Activated CD4-positive, alpha-beta T cell treated with anti-CD3 and anti-CD28 coated beads for 36 hours (primary cell): ENCODE measurements around the gene PPEF2. TPM values are rescaled to one million over a fixed set of nuclear protein-coding genes. Genes with fewer than 3 reads are reported as not detected.
A peak's percentile ranks its signal among the peaks of the same experiment; 100 is the strongest.
"Not testable (repeated sequence)": the region's sequence is repeated elsewhere in the genome, so short reads cannot be mapped to it uniquely, and the experiment has no call there.

Experiments used
- ATAC-seq: fragments of 200-7000 bp; cut with Tn5 transposase; one replicate; pipeline ENCODE4 v1.10.0; 2021; ENCODE audit warnings: mild to moderate bottlenecking, moderate library complexity
- CTCF ChIA-PET: fragments of 350-600 bp; sonication (Branson Sonifier 250); formaldehyde crosslinking; loops from one replicate; lab custom pipeline; 2021; ENCODE audit warnings: antibody characterized with exemption; lab: Charles Lee
- POLR2A ChIA-PET: fragments of 350-600 bp; sonication (Branson Sonifier 250); formaldehyde crosslinking; loops from one replicate; lab custom pipeline; 2021; ENCODE audit warnings: antibody characterized with exemption, inconsistent platforms; lab: Charles Lee
- DNase-seq: peaks from one replicate; pipeline ENCODE4 v3.0.0-alpha.2; 2020
- H3K27ac Mint-ChIP-seq: one replicate; pipeline ENCODE4 v1.8.0; 2021; ENCODE audit warnings: mixed read lengths
- H3K27me3 Mint-ChIP-seq: one replicate; pipeline ENCODE4 v1.8.0; 2021; ENCODE audit warnings: mixed read lengths
- H3K36me3 Mint-ChIP-seq: one replicate; pipeline ENCODE4 v1.8.0; 2021; ENCODE audit warnings: low read depth, mixed read lengths
- H3K4me1 Mint-ChIP-seq: one replicate; pipeline ENCODE4 v1.8.0; 2021; ENCODE audit warnings: mixed read lengths
- H3K4me3 Mint-ChIP-seq: one replicate; pipeline ENCODE4 v1.8.0; 2021; ENCODE audit warnings: mild to moderate bottlenecking, moderate library complexity, mixed read lengths
- H3K9me3 Mint-ChIP-seq: one replicate; pipeline ENCODE4 v1.8.0; 2021; ENCODE audit warnings: low read depth, mixed read lengths
- intact Hi-C, 2 experiments: fragments of 100-400 bp; cut with DNase I in 1 of 2; cut with micrococcal nuclease in 1 of 2; formaldehyde crosslinking; loops; one replicate each; pipeline versions ENCODE4 v1.14.2 to v1.15.1; 2022 to 2024; cut with DNase I, micrococcal nuclease
- total RNA-seq, 2 experiments: library from RNA; stranded (reverse); gene quantifications; one replicate each; pipeline ENCODE4 v1.2.3, GENCODE V29; 2021

PPEF2 gene, protein sequence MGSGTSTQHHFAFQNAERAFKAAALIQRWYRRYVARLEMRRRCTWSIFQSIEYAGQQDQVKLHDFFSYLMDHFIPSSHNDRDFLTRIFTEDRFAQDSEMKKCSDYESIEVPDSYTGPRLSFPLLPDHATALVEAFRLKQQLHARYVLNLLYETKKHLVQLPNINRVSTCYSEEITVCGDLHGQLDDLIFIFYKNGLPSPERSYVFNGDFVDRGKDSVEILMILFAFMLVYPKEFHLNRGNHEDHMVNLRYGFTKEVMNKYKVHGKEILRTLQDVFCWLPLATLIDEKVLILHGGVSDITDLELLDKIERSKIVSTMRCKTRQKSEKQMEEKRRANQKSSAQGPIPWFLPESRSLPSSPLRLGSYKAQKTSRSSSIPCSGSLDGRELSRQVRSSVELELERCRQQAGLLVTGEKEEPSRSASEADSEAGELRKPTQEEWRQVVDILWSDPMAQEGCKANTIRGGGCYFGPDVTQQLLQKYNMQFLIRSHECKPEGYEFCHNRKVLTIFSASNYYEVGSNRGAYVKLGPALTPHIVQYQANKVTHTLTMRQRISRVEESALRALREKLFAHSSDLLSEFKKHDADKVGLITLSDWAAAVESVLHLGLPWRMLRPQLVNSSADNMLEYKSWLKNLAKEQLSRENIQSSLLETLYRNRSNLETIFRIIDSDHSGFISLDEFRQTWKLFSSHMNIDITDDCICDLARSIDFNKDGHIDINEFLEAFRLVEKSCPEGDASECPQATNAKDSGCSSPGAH
- total RNA-seq = under 1 TPM; 0.09 to 0.14 TPM

DNA sequence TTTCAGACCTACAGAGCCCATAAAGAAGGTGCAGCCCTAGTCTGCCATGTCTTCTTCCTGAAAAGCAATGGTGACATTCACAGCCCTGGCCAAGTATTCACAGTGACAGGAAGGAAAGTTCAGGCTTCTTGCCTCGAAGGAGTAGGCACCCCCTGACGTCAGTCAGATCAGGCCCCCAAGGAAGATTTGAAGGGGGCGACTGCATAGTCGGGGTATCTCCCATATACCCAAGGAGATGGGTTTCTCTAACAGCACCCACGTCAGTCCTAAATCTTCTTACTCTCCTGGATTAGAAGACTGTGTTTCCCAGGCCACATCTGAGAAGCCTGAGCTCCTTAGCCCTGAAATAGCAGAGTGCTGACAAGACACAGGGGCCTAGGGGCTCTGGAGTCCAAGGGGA lies at the start of gene PPEF2:
PPEF2 (minus strand) TSS at position 101 of the 400 bp plus-strand sequence. CDS start 6,127 bp downstream, outside the sequence.
- intact Hi-C loops = no loop called here
- CTCF ChIA-PET = interaction anchor here (1.0 kb wide), 1 partner anchor 32 kb away, joined by 3 read pairs; no protein-coding TSS in a partner anchor
- H3K27ac Mint-ChIP-seq = no peak within 1 kb of the TSS
- ATAC-seq = no peak
- H3K36me3 Mint-ChIP-seq = no peaks in the 10 kb centered on the region
- DNase-seq = no peak
- peaks cover 3% of the 10 kb centered on the region for H3K27me3 Mint-ChIP-seq
- H3K4me1 Mint-ChIP-seq = no peaks in the 10 kb centered on the region
- H3K9me3 Mint-ChIP-seq = no peaks in the 10 kb centered on the region
- POLR2A ChIA-PET = no interaction called here
- no peak within 1 kb of the TSS for H3K4me3 Mint-ChIP-seq

DNA sequence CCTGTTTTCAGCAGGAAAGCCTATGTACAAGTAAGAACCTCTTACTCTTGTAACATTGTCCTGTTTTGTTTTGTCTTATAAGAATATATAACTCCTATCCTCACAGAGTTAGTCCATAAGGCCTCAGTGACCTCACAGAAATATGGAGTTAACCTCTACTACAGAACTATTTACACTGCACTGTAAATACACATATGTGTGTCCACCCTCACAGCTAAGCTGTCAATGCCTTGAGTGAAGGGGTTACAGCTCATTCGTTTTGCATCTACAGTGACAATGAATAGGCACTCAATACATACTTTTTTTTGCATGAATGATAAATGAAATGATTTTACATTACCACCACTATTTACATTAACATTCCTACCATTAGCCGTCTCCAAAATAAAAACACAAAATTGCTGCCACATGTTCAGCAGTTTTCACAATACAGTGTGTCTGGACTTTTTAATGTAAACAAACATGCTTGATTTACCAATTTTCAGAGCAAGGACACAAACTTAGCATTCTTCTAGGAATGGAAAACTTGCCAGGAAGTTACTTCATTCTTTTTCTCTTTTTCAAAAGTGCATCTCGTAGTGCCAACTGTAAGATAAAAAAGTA lies 48.1 kb upstream of the PPEF2 start:
- ATAC-seq (no peak), DNase-seq (no peak)
- no peaks in the 10 kb centered on the region for H3K9me3 Mint-ChIP-seq
- H3K4me1 Mint-ChIP-seq = no peaks in the 10 kb centered on the region
- intact Hi-C loops = no loop called here
- ChIA-PET POLR2A (no interaction called here), CTCF (interaction anchor here (2.6 kb wide), 1 partner anchor 10 kb away, joined by 10 read pairs; the partner anchor contains the start of gene NAAA)
- H3K27me3 Mint-ChIP-seq = no peaks in the 10 kb centered on the region
- no peak overlapping the region for H3K4me3 Mint-ChIP-seq
- H3K36me3 Mint-ChIP-seq = peaks cover 41% of the 10 kb centered on the region
- no peak overlapping the region for H3K27ac Mint-ChIP-seq

DNA sequence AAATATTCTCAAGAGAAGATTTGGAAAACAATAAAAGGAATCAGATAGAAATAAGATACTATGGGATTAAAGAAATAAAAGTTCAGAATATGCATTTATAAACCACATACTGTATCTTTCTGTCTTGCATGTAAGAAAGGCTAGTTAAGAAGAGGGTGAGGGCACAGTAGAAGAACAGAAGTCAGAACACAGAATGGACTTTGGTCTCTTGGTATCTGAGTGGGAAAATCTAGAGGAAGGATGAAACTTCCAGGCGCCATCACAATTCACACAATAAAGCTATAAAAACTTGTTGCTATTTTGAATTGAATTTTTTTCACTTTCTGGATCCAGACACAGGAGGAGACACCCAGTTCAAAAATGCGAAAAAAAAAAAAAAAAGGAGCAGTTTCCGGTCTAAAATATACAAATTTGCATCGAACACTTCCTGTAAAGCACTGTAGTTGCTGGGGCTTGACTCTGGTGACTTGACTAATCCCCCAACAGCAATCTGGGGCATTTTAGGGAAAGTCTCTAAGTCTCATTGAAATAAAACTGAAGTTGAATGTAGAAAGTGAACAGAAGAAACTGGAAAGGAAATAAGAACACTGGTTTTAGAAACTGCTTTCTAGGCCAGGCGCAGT lies 46.7 kb upstream of the PPEF2 start:
- CTCF ChIA-PET = no interaction called here

DNA sequence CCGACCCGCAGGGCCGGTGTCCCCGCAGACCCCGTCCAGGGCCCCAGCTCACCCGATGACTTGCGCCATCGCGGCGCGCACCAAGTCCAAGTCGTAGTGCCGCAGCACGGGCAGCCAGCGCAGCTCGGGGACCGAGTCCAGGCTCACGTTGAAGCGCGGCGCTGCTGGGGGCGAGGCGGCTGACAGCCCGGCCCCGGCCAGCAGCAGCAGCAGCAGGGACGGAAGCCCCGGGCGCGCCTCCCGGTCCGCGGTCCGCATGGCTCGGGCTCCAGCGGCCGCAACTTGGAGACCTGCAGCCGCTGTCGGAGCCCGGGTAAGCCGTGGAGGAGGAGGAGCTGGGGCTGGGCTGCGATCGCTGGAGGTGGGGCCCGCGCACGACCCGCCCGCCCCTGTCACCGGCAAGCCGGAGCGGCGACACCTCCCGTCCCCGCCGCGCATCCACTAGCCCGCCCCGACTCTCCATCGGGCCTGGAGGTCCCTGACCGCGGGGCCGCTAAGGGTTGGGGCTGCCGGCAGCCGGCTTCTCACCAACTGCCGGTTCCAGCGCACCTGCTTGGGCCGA lies 38.5 kb upstream of the PPEF2 start, which contains the start of gene NAAA:
NAAA (minus strand) TSS at position 322 of the 562 bp plus-strand sequence; CDS start at position 258, 64 bp downstream.
- ATAC-seq = peak; percentile 85
- H3K4me1 Mint-ChIP-seq = peaks cover 7% of the 10 kb centered on the region
- CTCF ChIA-PET = interaction anchor here (0.6 to 2.8 kb wide), 9 partner anchors 10 to 366 kb away, joined by 3 to 10 read pairs (median 3); partner anchors contain the start of gene STBD1
- intact Hi-C loops = loop anchor here in 1 of 2 experiments (1.0 to 2.0 kb wide), 6 partner anchors 50 to 1216 kb away; partner anchors contain the start of genes CCNG2, G3BP2, RCHY1 and SDAD1
- peak within 1 kb of the TSS; percentile 97 for H3K27ac Mint-ChIP-seq
- peak within 1 kb of the TSS; percentile 97 for H3K4me3 Mint-ChIP-seq
- H3K27me3 Mint-ChIP-seq = no peaks in the 10 kb centered on the region
- no peaks in the 10 kb centered on the region for H3K9me3 Mint-ChIP-seq
- DNase-seq = peak; percentile 87
- H3K36me3 Mint-ChIP-seq = peaks cover 17% of the 10 kb centered on the region
- POLR2A ChIA-PET = interaction anchor here (0.7 to 1.0 kb wide), 2 partner anchors 13 kb away, joined by 3 to 6 read pairs; no protein-coding TSS in a partner anchor

More for the DNA sequence above, 46.7 kb upstream of the PPEF2 start:
- intact Hi-C loops = no loop called here
- Mint-ChIP-seq H3K4me1 (no peaks in the 10 kb centered on the region), H3K9me3 (no peaks in the 10 kb centered on the region), H3K27me3 (no peaks in the 10 kb centered on the region), H3K27ac (no peak overlapping the region), H3K36me3 (peaks cover 39% of the 10 kb centered on the region), H3K4me3 (no peak overlapping the region)
- ATAC-seq (no peak), DNase-seq (no peak)
- POLR2A ChIA-PET = interaction anchor here (0.7 kb wide), 2 partner anchors 12 to 277 kb away, joined by 3 read pairs; no protein-coding TSS in a partner anchor

DNA sequence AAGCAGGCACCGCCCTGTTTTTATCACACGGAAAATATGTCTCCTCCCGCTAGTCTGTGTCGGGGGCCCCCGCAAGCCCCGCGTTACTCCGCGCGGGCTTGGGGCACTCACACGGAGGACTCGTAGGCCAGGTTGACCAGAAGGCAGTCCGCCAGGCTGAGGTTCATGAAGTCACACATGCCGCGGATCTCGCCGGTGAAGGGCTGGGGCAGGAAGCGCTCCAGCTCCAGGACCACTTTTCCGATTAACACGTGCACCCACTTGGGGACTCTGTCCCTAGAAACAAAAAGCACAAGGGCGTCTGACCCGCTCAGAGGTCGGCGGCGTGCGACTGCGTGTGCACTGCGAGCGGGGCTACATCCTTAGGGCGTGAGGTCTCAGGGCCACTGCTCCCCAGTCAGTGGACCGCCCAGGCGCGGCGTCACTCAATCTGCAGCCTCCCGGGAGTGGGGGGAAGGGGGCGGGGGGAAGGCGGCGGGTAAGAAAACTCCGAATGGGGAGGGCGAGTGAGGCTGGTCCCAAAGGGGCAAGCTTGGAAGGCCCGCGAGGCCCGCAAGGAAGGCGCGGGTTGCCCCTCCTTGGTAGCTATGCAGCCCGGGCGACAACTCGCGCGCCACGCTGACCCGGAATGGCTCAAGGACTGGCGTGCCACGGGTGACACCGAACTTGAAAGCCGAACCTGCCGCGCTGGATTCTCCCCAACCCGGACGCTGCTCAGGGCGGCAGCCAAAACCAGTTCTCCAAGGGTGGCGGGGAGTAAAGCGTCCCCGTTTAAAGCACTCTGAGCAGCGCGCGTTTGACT lies 37.8 kb upstream of the PPEF2 start:
- peak overlapping the region; percentile 97 for H3K27ac Mint-ChIP-seq
- ATAC-seq (peak; percentile 77), DNase-seq (peak; percentile 86)
- no peaks in the 10 kb centered on the region for H3K9me3 Mint-ChIP-seq
- ChIA-PET POLR2A (interaction anchor here (1.0 kb wide), 1 partner anchor 13 kb away, joined by 3 read pairs; no protein-coding TSS in a partner anchor), CTCF (interaction anchor here (0.6 to 2.8 kb wide), 5 partner anchors 10 to 340 kb away, joined by 3 to 10 read pairs (median 3); no protein-coding TSS in a partner anchor)
- no peaks in the 10 kb centered on the region for H3K27me3 Mint-ChIP-seq
- intact Hi-C loops = loop anchor here (1.0 to 2.0 kb wide), 7 partner anchors 50 to 1217 kb away; partner anchors contain the start of genes SDAD1 (in 2 of the 2), CCNG2 (in 1 of the 2), G3BP2 (in 1 of the 2) and RCHY1 (in 1 of the 2)
- peak overlapping the region; percentile 97 for H3K4me3 Mint-ChIP-seq
- H3K4me1 Mint-ChIP-seq = peaks cover 7% of the 10 kb centered on the region
- peaks cover 14% of the 10 kb centered on the region for H3K36me3 Mint-ChIP-seq

DNA sequence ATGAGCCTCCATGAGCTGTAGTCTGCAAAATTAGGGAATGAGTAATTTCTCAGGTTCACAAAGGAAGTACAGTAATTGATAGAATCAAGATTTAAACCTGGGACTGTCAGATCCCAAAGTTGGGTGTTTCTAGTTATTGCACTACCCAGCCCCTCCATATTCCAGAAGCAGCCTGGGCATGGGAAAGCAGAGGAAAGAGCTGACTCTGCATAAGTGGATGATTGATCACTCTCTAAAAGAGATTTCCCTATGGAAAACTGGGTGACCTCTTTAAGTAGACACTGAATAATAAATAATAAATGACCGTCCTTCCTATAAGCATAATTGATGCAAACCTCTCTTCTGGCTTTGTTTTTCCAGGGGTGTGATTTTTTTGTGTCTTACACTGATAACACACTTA lies 33.4 kb upstream of the PPEF2 start:
- ATAC-seq (no peak), DNase-seq (no peak)
- Mint-ChIP-seq H3K4me1 (peaks cover 7% of the 10 kb centered on the region), H3K27me3 (no peaks in the 10 kb centered on the region), H3K27ac (no peak overlapping the region), H3K36me3 (peaks cover 23% of the 10 kb centered on the region), H3K9me3 (no peaks in the 10 kb centered on the region), H3K4me3 (no peak overlapping the region)
- CTCF ChIA-PET = interaction anchor here (1.4 kb wide), 1 partner anchor 20 kb away, joined by 4 read pairs; no protein-coding TSS in a partner anchor
- POLR2A ChIA-PET = no interaction called here
- intact Hi-C loops = no loop called here

DNA sequence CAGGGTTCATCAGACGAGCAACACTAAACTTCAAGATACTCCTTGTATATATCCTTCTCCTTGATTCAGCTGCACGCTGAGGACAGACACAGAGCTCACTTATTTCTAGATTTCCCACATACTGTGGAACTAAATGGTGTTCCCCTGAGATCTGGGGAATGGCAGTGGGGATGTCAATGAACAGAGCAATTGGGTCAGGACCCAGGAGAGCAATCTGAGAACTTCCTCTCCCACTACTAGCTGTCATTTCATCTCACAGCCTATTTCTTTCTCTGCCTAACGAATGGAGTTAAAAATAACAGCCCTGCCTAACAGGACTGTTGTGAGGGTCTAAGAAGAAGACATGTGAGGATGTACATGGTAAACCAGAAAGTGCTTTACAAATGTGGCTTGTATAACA lies 27.9 kb upstream of the PPEF2 start:
- Mint-ChIP-seq H3K9me3 (no peaks in the 10 kb centered on the region), H3K36me3 (peaks cover 29% of the 10 kb centered on the region), H3K27ac (no peak overlapping the region), H3K4me1 (no peaks in the 10 kb centered on the region), H3K4me3 (no peak overlapping the region), H3K27me3 (no peaks in the 10 kb centered on the region)
- intact Hi-C loops = no loop called here
- ATAC-seq (no peak), DNase-seq (no peak)
- ChIA-PET CTCF (interaction anchor here (0.8 to 1.6 kb wide), 3 partner anchors 11 to 16 kb away, joined by 3 to 5 read pairs (median 3); partner anchors contain the start of gene NAAA), POLR2A (no interaction called here)

DNA sequence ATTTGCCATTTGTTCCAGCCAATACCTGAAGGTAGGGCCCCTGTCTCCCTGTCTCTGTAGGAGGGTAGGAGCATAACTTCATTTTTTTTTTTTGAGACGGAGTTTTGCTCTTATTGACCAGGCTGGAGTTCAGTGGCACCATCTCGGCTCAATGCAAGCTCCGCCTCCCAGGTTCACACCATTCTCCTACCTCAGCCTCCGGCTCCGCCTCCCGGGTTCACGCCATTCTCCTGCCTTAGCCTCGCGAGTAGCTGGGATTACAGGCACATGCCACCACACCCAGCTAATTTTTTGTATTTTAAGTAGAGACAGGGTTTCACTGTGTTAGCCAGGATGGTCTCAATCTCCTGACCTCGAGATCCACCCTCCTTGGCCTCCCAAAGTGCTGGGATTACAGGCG lies 22.7 kb upstream of the PPEF2 start:
- intact Hi-C loops, H3K27ac Mint-ChIP-seq, H3K4me3 Mint-ChIP-seq, H3K9me3 Mint-ChIP-seq, DNase-seq, H3K27me3 Mint-ChIP-seq, H3K4me1 Mint-ChIP-seq, ATAC-seq, POLR2A ChIA-PET: not testable (repeated sequence)
- CTCF ChIA-PET = interaction anchor here (1.1 to 2.8 kb wide), 2 partner anchors 9 to 29 kb away, joined by 3 to 7 read pairs; no protein-coding TSS in a partner anchor
- H3K36me3 Mint-ChIP-seq = peaks cover 40% of the 10 kb centered on the region

DNA sequence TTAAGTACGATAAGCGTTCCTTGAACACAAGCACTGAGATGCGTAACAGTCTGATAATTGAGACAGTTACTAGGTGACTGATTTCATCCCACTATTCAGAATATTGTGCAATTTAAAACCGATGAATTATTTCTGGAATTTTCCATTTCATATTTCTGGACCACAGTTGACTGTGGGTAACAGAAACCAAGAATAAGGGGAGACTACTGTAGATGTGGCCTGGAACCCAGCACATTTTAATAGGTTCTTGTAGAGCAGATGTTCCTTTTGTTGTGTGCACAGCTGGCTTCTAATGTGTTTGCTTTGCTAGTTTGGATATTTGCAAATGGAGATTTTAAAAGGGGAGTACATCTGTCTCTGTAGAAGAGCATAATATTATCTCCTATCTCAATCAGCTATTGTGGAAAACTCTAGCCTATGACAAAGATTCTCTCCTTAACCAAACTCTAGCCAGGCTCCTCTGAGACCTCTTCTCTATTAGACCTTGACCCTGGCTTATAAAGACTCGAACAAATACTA lies 22.1 kb upstream of the PPEF2 start:
- POLR2A ChIA-PET = no interaction called here
- peaks cover 43% of the 10 kb centered on the region for H3K36me3 Mint-ChIP-seq
- H3K27me3 Mint-ChIP-seq = no peaks in the 10 kb centered on the region
- no peak for DNase-seq
- ATAC-seq = no peak
- CTCF ChIA-PET = interaction anchor here (1.0 to 2.8 kb wide), 2 partner anchors 10 to 29 kb away, joined by 3 to 7 read pairs; no protein-coding TSS in a partner anchor
- H3K4me1 Mint-ChIP-seq = no peaks in the 10 kb centered on the region
- no peak overlapping the region for H3K27ac Mint-ChIP-seq
- intact Hi-C loops = no loop called here
- no peaks in the 10 kb centered on the region for H3K9me3 Mint-ChIP-seq
- H3K4me3 Mint-ChIP-seq = no peak overlapping the region
